Upper lobe of left lung (tissue), 4 donors: ENCODE data around the gene AMOTL1.

ENCODE experiments used
- CTCF ChIP-seq, 6 experiments: fragments of 450-650 bp in 4 of 6; fragments of 200-600 bp in 2 of 6; sonication (generic) in 2 of 6; IDR thresholded peaks; one replicate each; pipeline ENCODE4 v1.5.1; 2016 to 2019; ENCODE audit warnings: antibody characterized with exemption in 6 of 6
- EP300 ChIP-seq, 4 donors: sonication (generic); formaldehyde crosslinking; IDR thresholded peaks; one replicate each; pipeline ENCODE4 v1.5.1; 2017; ENCODE audit warnings: antibody characterized with exemption in 4 of 4, control low read depth in 2 of 4
- POLR2AphosphoS5 ChIP-seq, 2 donors: sonication (generic); formaldehyde crosslinking; IDR thresholded peaks; one replicate each; pipeline ENCODE4 v1.5.1; 2017; ENCODE audit warnings: antibody characterized with exemption in 2 of 2

GRCh38 chr11:94737171-94737611 lies 31.0 kb upstream of the AMOTL1 start:
- TF ChIP-seq CTCF (IDR thresholded peaks at IDR 0.05) (no peak), EP300 (IDR thresholded peaks at IDR 0.05) (no peak), POLR2AphosphoS5 (IDR thresholded peaks at IDR 0.05) (no peak)
